Hematopoietic multipotent progenitor cell treated with erythropoietin and hydrocortisone succinate and interleukin-3 and kit ligand, for 6 days (in vitro differentiated cells): ENCODE measurements around the gene ZBTB20.

Experiments
- DNase-seq: peaks from one replicate; pipeline ENCODE4 v3.0.0-alpha.2; 2015

Gene ZBTB20

DNA sequence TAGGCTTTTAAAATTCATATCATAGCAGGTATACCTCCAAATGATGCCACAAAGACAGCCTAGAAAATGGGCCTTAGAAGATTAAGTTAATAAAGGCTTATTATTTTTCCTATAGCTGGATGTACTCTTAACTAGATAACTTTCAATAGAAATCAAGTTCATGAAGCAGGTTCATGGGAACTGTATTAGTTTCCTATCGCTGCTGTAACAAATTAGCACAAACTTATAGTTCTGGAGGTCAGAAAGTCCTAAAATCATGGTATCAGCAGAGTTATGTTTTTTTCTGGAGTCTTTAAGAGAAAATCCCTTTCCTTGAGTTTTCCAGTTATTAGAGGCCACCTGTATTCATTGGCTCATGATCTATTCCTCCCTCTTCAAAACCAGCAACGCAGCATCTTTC is 583.4 kb downstream of the ZBTB20 start:
- no peak for DNase-seq

DNA sequence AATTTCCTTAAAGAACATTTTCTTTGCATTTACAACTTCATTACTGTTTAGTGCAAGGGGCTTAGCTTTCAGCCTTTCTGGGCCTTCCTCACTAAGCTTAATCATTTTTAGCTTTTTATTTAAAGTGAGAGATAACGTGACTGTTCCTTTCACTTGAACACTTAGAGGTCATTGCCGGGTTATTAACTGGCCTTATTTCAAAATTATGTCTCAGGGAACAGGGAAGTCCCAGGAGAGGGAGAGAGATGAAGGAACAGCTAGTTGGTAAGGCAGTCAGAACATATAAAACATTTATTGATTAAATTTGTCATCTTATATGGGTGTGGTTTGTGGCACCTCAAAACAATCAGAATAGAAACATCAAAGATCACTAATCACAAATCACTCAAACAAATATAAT is 584.5 kb downstream of the ZBTB20 start:
- no peak for DNase-seq

DNA sequence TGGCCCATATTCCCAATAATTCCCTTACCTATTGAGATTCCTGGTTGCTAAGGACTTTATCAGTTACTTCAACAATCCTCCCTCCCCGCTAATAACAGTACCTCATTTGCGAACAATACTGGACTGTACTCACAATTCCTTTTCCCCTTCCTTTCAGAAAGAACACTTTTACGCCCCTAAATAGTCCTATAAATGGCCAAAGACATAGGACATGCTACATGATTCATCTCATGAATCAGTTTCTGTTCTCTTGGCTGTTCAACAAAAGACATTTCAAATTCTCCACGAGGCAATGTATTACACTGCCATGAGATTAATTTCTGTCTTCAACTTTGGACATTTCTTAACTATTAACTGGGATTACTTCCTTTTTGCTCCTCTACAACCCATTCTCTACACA is 588.8 kb downstream of the ZBTB20 start:
- DNase-seq: no peak

DNA sequence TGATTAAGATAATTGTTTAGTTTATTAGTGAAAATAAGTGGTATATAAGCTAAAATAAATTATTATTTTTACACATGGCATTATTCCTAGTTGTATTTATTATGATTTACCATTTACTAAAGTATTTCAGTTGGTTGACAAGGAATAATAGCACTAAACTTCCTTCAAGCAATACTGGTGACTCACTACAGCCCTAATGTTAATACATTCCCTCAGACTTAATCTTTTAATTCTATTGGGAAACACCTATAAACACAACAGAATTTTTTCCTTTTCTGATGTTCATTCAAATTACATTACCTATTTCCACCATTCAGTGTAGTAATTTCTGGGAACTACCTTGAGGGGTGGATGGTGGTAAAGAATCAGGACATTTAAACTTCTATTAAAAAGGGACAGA is 589.3 kb downstream of the ZBTB20 start:
- no peak for DNase-seq

DNA sequence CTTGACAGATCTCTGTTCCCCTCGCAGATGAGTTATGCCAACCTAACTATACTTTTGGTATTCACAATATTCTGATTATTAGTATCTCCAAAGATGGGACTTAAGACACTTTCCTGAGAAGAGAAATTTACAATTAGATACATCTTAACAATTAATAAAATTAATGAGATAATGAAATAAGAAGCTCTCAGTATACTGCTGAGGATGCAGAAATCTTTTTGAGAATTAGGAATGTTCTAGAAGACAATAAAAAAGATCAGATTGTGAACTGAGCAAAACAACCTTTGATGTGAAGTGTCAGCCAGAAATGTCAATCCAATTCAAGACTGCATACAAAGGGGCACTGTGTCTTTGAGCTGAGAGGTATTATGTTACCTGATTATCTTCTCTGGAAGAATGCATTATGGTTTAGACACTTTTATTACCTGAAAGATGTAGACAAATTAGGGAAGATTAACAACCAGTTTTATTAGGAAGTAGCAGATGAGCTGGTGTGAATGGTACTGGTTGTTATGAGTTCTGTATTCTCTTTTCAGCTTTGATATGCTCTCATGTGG is 590.4 kb downstream of the ZBTB20 start:
- no peak for DNase-seq

DNA sequence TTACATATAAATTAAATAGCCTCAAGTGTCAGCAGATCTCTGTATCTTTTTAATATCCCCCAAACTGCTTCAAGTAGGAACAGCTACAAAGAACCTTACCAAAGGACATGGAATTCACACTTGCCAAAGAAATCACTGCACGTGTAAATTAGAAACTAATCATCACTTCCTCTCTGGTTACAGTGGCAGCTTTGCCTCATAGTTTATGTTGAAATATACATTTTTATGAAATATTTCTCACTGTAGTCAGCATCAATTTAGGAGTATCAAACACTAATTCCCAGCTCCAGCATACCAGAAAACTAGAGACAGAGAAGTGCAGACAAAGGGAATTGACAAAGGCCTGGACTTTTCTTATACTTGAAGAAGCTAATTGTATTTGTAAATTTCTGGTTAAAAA is 592.4 kb downstream of the ZBTB20 start:
- no peak for DNase-seq

DNA sequence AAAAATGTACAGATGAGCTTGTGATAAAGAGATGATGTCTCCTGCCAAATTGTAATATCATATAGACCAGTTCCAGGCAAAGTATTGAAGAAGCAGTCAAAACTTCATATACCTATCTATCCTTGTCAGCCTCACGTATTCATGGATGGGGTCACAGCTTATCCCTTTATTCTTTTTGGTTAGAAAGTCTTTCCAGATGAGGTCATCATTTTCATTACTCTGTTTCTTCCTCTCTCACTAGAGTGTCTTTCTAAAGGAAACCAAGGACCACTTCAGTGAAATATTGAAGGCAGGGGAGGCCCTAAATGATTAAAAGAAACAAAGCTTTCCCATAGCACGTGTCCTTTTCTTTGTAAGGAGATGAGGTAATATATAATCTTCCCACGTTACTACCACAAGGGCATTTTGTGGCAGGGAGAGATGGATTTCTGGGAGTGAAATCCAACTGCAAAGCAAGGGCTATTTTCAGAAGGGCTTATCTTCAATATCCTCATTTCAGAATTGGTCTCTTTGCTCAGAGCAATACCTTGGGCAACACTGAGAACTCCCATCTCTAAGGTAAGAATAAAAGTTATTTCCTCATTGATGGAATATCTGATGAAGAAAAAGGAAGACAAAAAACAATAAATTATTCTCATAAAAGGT is 593.0 kb downstream of the ZBTB20 start:
- no peak for DNase-seq

DNA sequence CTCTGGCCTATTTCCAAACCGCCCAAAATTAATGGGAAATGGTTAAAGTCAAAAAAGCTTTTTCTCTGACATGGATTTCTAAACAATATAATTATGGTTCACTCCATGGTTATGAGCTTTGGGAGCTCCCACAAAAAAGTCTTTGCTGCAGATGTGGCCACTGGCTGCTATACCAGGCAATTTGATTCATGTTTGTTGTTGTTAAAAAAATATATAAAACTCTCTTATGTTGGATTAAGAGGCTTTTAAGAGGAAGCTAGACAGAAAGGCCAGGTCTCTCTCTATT is 594.6 kb downstream of the ZBTB20 start:
- no peak for DNase-seq

DNA sequence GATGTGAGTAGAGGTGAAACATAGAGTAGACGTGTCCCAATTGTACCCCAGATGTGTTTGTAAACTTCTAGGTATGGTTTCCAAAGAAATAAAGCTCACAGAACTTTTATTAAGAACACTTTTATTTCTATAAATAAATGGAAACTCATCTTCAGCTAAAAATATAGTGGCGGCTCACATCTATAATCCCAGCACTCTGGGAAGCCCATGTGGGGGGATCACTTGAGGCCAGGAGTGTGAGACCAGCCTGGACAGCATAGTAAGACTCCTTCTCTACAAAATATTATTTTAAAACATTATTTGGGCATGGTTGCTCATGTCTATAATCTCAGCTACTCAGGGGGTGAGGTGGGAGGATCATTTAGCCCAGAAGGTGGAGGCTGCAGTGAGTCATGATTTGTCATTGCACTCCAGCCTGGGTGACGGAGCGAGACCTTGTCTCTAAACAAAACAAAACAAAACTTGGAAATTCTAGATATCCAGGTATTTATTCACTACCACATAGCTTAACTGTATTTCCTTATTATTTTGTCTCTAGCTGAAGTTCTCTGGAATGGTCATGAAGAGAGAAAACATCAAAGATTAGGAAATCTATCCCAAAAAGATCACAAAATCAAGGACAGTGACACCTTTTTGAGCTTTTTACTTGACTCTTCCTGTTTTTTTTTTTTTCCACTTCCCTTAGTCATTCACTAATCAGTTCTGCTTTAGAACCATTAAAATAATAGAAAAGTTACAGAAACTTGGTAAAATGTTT is 595.1 kb downstream of the ZBTB20 start:
- no peak for DNase-seq

DNA sequence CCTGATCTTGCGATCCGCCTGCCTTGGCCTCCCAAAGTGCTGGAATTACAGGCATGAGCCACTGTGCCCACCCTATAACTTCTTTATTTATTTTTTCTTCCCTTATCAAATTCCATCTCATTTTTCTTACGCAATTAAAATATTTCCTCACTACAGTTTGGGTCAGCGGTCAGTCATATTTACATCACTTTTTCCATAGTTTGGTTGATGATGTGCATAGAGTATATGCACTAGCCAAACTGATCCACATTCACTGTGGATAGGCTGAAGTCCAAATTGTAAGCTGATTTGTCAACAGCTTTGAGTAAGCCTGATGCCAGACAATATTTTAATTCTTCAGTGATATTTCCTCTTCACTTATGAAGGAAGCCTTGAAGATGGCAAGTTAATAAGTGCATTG is 596.9 kb downstream of the ZBTB20 start:
- DNase-seq: no peak

DNA sequence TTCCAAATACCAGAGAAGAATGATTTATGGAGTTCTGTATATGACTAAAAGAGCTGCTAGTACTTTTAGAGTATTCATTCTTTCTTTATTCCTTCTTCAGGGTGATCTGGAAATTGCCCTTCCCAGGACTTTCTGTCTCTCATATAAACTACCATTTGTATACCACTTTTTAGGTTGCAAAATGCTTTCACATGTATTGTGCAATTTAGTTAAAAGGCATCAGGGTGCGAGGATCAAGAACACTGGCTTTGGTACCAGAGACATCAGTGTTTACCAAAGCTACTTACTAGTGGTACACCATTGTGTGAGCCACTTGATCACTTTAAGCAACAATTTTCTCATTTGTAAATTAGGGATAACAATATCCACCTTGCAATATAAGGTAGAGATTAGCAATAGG is 601.9 kb downstream of the ZBTB20 start:
- no peak for DNase-seq

DNA sequence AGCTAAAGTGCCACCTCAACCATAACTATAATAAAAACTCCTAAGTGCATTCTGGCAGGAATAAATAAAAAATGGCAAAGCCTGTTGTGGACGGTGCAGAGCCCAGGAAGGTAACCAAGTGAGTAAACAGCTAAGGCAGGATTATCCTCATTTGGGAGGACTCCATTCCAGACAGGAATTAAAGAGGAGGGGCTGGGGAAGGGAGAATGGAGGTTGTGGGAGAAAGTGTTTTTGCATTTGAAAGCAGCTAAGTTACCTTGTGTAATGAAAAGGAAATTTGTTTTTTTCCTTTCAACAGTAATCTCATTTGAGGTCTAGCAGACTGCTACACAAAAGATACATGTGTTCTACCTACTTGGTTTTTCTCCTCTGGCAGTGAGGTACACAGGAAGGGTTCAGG is 604.7 kb downstream of the ZBTB20 start:
- DNase-seq: no peak

DNA sequence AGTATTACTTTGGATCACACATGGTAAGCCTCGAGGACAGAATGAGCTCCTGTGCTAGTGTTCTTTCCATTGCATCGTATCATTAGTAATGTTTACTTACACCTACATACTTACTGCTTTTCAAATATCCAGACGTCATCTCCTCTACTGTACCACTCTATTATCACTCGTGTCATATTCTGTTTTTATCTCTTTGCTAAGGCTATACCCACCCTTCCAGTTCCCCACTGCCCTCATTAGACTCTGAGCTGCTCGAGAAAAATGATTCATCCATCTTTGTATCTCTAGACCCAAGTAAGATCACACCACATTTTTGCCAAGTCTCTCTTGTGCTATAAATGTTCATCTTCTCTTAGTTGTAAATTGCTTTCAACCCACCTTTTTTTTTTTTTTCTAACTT is 607.6 kb downstream of the ZBTB20 start:
- DNase-seq: no peak

DNA sequence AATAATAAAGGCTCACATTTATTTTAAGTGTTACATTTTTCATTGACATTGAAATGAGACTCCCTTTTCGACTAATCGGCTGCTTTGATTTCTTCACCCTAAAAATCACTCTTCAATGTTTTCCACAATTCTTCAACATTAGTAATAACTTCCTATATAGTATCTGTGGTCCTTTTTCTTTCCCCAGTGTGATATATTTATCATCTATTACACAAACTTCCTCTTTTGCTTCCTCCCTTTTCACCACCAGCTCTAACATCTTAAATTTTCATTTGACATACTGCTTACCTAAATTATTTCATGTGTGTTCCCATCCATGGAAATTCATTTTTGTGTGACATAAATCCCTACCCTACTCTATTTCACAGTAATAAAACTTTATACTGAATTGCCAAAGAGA is 608.9 kb downstream of the ZBTB20 start:
- no peak for DNase-seq

DNA sequence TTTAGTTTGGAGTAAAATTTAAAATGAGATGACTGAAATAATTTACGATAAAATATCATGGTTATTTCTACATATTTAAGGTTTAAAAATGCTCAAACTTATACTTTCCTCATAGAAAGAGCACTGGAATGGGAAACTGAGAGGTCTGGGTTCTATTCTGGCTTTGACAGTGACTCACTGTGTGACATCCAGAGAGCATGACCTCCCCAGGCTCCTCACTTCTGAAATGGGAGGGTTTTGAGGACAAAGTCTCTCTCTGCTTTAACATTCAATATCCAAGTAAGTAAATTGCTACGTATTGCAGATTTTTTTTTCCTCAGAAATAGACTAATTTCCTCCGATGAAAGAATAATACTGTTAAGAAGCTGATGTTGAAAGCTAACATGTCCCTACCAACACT is 618.6 kb downstream of the ZBTB20 start:
- DNase-seq: no peak

DNA sequence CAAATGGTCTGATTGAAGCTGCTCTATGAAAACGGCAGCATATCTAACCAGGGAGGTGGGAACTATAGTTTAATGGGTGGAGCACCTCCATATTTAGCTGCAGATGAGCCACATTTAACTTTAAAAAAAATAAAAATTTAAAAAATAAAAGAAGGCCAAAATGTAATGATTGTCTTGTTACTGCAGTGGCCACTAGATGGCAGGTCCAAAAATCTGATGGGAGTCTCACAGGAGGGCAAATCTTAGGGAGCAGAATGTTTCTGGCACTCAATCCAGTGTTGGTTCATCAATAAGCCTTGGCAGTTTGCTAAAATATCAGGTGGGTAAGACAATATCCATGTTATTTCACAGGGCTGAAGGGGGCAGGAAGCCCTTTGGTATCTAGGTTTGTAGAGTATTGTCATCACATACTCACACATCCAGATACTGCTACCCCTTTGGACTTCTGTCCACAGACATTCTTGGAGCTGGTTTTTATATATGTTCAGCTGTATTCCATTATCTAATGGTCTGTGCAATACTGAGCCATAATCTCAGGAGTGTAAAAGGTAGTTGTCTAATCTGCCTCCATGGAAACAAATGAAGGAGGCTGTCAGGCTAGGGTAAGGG is 619.9 kb downstream of the ZBTB20 start:
- peak; percentile 17 for DNase-seq

DNA sequence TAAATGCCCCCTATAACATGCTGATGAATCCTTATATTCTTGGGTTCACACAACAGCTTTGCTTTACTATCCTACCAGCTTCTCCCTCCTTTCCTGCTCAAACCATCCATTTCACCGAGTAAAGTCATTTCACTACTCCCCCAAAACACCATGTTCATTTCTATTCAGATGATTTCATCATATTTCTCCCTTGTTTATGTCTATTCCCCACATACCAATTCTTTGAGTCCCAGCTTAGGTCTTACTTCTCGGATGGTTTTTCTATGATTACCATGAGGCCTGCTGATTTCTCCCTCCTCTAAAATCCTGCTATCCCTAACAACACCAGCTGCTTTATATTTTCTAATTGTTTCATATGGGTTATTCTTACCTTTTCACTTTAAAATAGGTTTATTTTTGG is 621.8 kb downstream of the ZBTB20 start:
- no peak for DNase-seq

DNA sequence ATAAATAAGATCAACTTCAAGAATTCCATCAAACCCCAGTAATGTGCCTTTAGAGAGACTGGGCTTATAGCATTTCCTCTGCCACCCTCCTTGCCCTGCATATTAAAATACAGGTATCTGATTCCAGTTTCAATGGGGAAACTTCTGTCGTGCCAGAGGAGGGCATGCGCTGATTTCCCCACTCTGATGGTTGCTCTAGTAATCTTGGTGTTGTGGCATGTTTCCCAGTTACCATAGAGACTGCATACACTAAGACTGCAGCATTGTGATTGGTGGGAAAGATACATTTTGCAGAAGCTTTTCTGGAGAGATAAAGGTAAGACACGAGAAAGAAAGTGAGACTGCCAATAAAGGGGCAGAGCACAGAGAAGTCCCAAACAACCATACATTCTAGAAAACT is 627.7 kb downstream of the ZBTB20 start:
- DNase-seq: peak; percentile 59

DNA sequence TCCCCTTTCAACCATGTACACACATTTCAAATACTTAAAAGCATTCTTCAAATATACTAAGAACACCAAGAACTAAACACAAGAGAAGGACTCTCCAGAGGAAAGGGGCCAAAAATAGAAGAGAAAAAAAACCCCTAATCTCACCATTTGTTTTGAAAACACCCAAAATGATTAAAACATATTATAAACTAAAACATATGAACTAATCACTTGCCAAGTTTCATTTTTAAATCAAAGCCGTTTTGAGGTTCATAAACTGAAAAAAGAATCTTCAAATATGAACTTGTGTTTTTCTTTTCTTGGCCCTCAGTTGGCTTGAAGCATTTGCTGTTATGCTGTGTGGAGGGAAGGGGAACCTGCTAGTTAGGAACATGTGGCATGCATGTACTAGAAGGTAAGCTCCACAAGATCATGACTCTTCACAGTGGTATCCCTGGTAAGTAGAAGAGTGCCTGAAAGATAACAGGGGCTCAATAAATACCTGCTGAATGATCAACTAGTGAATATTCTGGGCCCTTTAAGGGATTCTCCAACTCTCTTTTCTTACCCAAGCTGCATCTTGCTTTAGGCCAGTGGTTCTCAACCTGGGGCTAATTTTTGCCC is 628.8 kb downstream of the ZBTB20 start:
- DNase-seq: no peak

DNA sequence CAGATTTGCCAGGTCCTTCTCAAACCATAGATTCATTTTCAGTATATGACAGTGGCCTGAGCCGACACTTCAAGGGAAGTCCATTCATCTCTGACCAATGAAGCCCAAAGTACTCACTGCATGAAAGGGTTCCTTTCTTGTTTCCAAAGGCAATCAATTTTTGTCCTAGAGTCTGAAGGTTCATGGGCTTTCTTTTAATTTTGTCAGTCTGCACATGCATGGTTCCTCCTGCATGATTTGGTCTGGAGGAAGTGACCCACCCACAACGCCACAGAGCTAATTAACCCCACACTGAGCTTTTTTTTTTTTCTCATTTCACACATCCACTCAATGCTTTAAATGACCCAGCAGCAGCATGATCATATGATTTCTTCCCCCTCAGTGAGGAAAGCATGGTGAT is 636.9 kb downstream of the ZBTB20 start:
- no peak for DNase-seq

DNA sequence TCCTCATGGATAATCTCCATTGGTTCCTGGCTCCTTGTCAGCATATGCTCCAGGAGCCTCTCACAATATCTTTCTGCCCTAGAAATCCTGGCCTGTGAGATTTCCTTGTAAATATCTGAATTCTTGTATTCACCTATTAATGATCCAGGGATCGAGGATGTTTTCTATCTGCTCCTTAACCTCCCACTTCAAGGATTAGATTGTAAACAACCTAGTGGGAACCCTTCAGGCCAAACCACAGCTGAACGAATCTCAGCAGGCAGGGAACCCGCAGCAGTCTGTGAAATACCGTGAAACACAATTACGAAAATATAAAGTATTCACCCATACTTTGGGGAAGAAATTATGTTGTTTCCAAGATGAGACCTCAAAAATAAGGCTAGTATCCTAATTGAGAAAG is 637.3 kb downstream of the ZBTB20 start:
- no peak for DNase-seq

DNA sequence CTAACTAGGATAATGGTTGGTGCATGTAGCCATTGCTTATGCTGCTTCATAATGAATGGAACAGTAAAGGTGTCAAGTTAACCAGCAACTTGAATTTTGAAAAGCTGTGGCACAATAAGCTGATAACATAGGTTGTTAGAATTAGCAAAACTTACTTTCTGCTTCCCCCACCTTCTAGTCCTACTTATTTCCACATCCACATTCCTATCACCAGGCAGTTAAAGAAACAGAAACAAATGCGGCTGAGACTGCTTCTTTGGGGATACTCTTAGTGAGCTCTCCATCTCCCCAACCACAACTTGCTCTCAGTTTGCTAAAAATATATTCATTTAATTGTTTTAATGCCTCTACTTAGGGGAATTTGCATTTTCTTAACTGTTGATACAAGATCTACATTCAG is 638.1 kb downstream of the ZBTB20 start:
- no peak for DNase-seq

DNA sequence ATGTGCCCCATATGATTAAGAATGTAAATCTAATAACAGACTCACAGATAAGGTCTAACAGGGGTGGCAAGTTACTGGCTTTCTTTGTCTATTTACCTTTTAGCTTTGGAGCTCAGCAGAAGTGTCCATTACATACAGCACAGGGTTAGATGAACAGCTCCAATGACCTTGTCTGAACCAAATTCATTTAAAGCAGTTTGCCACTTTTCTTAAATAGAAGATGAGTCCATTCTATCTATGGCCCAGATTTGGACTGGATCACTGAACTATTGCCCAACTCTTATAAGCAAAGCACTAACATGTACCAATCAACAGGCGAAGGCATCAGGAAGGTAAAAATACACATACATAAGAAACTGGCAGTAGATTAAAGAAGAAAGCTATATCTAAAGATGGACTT is 638.9 kb downstream of the ZBTB20 start:
- no peak for DNase-seq
